Omental fat pad (tissue), 4 donors: ENCODE measurements around the gene JAKMIP1. TPM values are rescaled to one million over a fixed set of nuclear protein-coding genes. Genes with fewer than 3 reads are reported as not detected.
"Not testable (repeated sequence)": the region's sequence is repeated elsewhere in the genome, so short reads cannot be mapped to it uniquely, and the experiment has no call there.

Experiments
- ATAC-seq: fragments of 150-250 bp; one replicate; pipeline ENCODE4 v1.9.1; 2016; ENCODE audit warnings: mild to moderate bottlenecking, moderate library complexity; ENCODE audit not compliant: low FRiP score
- DNase-seq: peaks from one replicate; pipeline ENCODE4 v3.0.0-alpha.2; 2019; ENCODE audit warnings: low spot score
- total RNA-seq, 4 donors: library from RNA; depleted of rRNA; stranded (reverse); fragments of >200 nt; gene quantifications; one replicate each; pipeline ENCODE4 v1.1.0, GENCODE V29; 2016
- TF ChIP-seq, protein P1 (sequence below), 3 donors: fragments of 450-650 bp; IDR thresholded peaks; one replicate each; pipeline ENCODE4 v1.5.1; 2016 to 2017; ENCODE audit warnings: antibody characterized with exemption in 3 of 3, mild to moderate bottlenecking in 3 of 3, moderate library complexity in 2 of 3

The JAKMIP1 gene
- total RNA-seq, 4 donors from 2014 or later, result 0.48 to 1.0 (median 0.63) TPM; not detected in 1

DNA sequence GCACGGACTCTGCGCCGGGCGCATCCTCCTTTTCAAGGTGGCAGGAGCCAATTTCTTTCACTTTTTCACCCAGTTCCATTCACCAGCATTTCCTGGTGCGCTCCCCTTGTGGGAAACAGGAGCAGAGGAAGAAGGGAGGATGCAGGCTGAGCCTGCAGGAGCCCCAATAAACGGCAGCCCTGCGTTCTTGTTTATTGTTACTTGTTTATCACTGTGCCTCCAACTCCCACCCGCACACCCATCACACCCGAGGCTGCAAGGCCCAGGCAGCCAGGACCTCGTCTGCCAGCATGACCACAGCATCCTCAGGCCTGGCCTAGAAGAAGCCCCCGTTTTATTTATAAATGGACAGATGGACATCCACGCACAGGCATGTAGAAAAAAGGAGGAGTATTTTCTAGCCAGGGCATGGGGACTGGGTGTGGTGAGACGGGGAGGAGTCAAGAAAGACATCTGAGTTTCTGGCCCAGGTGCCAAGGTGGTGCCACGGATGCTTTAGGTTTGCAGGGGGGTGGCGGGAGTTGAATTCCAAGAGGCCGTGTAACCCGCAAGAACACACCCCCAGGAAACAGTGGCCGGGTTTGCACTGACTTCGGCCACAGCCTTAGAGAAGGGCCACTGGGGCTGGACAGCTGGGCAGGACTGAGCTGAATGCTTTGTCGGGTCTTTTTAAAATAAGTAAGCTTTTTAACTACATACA, 51.7 kb downstream of the JAKMIP1 start:
- ATAC-seq (no peak), DNase-seq (no peak)
- TF ChIP-seq, protein P1, sequence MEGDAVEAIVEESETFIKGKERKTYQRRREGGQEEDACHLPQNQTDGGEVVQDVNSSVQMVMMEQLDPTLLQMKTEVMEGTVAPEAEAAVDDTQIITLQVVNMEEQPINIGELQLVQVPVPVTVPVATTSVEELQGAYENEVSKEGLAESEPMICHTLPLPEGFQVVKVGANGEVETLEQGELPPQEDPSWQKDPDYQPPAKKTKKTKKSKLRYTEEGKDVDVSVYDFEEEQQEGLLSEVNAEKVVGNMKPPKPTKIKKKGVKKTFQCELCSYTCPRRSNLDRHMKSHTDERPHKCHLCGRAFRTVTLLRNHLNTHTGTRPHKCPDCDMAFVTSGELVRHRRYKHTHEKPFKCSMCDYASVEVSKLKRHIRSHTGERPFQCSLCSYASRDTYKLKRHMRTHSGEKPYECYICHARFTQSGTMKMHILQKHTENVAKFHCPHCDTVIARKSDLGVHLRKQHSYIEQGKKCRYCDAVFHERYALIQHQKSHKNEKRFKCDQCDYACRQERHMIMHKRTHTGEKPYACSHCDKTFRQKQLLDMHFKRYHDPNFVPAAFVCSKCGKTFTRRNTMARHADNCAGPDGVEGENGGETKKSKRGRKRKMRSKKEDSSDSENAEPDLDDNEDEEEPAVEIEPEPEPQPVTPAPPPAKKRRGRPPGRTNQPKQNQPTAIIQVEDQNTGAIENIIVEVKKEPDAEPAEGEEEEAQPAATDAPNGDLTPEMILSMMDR (IDR thresholded peaks at IDR 0.05), result no peak

DNA sequence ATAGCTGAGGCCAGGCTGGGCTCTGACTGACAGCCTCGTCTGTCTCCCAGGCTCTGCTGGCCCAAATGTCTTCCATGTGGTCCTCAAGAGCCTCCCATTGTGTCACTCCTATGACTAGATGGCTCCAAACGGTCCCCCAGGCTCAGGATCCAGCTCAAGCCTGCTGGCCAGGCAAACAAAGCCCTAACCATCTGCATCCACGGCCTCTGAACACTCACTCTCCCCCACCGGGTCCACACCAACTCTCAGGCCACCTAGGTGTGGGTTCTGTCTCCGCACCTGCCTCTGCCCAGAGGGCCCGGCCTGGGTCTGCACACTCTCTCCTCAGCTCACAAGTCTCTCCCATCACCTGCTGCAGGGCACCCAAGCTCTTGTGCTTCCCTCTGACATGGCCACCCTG, 52.9 kb downstream of the JAKMIP1 start:
- ATAC-seq (no peak), DNase-seq (no peak)
- TF ChIP-seq, protein P1 (IDR thresholded peaks at IDR 0.05), result no peak

DNA sequence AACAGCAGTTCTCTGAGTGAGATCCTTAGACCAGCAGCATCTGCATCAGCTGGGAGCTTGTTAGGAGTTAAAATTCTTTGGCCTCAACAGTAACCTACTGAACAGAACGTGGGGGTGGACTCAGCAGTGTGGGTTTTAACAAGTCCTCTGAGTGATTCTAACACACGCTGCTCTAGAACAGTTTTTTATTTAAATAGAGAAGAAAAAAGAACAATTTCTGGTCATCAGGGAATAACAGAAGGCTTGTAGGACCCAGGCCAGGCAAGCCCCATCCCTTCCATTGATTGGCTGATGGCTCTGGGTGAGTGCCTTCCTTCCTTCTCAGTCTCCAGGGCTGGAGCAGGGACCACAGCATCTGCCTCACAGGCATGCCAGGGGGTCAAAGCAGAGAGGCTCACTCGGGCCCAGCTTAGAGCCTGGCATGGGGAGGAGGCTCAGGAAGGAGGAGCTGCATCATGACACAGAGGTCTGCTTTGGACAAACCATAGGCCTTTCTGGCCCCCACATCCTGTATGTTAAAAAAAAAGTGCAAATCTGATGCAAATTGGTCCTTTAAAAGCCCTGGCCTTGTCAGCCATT, 56.7 kb downstream of the JAKMIP1 start:
- TF ChIP-seq, protein P1 (IDR thresholded peaks at IDR 0.05), result no peak
- DNase-seq (no peak), ATAC-seq (no peak)

DNA sequence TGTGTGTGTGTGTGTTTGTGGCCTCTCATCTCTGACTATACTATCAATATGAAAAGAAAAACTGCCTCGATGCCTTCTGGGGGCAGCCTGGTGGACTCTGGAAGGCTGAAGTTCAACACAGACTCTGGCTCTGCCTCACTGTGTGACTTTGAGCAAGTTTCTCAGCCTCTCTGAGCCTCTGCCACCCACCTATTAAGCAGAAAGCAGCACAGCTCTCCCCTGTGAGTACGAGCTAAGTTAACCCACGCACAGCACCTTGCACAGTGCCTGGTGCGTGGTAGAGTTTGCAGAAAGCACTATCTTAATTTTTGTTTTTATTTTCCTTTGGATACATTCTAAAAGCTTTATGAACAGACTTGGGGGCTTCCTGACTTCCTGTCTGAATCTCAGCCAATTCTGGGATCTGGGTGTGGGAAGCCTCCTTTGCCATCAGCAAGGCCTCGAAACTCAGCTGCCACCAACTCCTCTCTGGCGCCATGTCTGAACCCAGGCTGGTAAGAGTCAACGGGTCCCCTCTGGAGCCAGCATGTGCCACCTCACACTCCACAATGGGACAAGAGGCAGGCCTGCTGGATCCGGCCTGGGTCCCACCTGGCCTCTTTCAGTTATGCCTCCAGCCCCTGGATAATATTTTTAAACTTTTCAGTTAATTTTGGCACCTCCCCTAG, 57.3 kb downstream of the JAKMIP1 start:
- ATAC-seq (no peak), DNase-seq (no peak)
- TF ChIP-seq, protein P1 (IDR thresholded peaks at IDR 0.05), result no peak

DNA sequence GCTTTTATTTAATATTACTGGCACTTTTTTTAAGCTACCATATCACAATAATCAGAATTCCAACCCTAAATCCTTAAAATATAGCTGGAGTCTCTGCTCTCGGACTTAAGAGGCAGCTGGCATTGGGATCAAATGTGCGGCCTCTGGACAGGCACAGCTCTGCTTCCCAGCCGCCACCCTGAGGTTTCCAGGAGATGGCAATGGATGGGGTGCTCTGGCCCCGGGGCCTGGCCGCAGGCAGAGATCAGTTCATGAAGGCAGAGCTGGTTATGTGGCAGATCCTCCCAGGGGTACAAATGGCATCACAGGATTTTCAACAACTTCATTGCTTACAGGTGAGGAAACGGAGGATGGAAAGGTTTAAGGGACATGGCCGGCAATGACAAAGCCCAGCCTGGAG, 57.8 kb downstream of the JAKMIP1 start:
- ATAC-seq, result no peak
- TF ChIP-seq, protein P1 (IDR thresholded peaks at IDR 0.05), result no peak
- DNase-seq, result no peak

DNA sequence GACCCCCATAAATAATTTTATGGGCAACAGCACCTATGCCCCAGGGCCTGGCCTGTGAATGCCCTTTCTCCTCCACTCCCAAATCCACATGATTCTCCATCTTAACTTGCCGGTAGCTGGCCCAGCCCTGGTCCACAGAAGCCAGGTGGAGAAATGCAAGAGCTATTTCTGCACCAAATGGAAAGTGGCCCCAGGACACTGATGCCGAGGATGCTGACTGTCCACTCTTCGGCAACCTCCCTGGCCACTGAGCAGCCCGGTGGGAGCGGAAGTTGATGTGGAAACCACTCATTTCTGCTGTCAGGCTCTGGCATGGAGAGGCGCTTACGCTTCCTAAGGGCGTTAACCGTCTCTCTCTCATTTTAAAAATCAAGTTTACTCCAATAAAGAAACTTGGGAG, 58.8 kb downstream of the JAKMIP1 start:
- DNase-seq (no peak), ATAC-seq (no peak)
- TF ChIP-seq, protein P1 (IDR thresholded peaks at IDR 0.05), result no peak

DNA sequence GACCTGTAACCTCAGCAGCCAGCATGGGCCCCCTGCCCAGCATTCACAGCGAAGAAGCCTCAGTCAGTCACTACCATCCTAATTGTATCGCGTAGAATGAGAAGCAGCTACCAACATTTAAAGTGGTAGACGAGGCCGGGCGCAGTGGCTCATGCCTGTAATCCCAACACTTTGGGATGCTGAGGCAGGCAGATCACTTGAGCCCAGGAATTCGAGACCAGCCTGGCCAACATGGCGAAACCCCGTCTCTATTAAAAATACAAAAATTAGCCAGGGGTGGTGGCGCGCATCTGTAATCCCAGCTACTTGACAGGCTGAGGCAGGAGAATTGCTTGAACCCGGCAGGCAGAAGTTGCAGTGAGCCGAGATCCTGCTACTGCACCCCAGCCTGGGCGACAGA, 59.3 kb downstream of the JAKMIP1 start:
- DNase-seq, ATAC-seq: not testable (repeated sequence)
